ENCODE measurements around the gene TFF1.
"Not testable (repeated sequence)": the region's sequence is repeated elsewhere in the genome, so short reads cannot be mapped to it uniquely, and the experiment has no call there.

The TFF1 gene

GRCh38 chr21:42412636-42412933 lies 46.2 kb upstream of the TFF1 start:
- ChIA-PET POLR2A (ENCODE audit: low non-redundant PET) (no interaction called here), CTCF (interaction anchor here (0.6 kb wide), 1 partner anchor 244 kb away, joined by 3 read pairs; no protein-coding TSS in a partner anchor)
- TF ChIP-seq, protein P1, sequence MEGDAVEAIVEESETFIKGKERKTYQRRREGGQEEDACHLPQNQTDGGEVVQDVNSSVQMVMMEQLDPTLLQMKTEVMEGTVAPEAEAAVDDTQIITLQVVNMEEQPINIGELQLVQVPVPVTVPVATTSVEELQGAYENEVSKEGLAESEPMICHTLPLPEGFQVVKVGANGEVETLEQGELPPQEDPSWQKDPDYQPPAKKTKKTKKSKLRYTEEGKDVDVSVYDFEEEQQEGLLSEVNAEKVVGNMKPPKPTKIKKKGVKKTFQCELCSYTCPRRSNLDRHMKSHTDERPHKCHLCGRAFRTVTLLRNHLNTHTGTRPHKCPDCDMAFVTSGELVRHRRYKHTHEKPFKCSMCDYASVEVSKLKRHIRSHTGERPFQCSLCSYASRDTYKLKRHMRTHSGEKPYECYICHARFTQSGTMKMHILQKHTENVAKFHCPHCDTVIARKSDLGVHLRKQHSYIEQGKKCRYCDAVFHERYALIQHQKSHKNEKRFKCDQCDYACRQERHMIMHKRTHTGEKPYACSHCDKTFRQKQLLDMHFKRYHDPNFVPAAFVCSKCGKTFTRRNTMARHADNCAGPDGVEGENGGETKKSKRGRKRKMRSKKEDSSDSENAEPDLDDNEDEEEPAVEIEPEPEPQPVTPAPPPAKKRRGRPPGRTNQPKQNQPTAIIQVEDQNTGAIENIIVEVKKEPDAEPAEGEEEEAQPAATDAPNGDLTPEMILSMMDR (conservative IDR thresholded peaks at IDR 0.05; ENCODE audit: low read depth): no peak
- no peak for DNase-seq (ENCODE audit: low spot score)
- no peak overlapping the region for H3K27ac ChIP-seq

GRCh38 chr21:42411891-42412635 lies 45.7 kb upstream of the TFF1 start:
- POLR2A ChIA-PET (ENCODE audit: low non-redundant PET): no interaction called here
- TF ChIP-seq, protein P1 (conservative IDR thresholded peaks at IDR 0.05; ENCODE audit: low read depth): no peak
- H3K27ac ChIP-seq: no peak overlapping the region
- CTCF ChIA-PET: interaction anchor here (0.6 kb wide), 1 partner anchor 244 kb away, joined by 3 read pairs; no protein-coding TSS in a partner anchor
- no peak for DNase-seq (ENCODE audit: low spot score)

DNA sequence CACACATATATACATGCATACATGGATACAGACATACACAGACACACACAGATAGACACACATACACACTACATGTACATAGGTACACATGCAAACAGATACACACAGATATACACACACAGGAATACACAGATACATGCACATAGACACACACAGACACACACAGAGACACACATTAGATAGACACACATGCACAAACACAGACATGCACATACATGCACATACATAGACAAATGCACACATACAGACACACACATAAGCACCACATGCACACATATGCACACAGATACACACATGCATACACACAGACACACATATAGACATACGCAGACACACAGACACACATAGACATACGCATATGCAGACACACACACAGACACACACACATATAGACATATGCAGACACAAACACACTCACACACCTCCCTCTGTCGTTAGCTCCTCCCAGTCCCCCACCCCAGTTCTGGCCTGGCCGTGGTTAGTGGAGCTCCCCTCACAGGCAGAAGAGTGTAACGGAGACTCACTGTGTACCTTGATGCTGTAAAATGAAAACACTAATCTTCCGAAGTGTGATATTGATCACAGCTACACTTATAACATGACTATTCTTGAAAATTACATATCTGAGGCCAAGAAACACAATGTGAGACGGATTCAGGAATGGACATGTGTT lies 45.0 kb upstream of the TFF1 start:
- CTCF ChIA-PET: no interaction called here
- POLR2A ChIA-PET (ENCODE audit: low non-redundant PET): no interaction called here
- TF ChIP-seq, protein P1 (conservative IDR thresholded peaks at IDR 0.05; ENCODE audit: low read depth): no peak
- DNase-seq (ENCODE audit: low spot score): no peak
- no peak overlapping the region for H3K27ac ChIP-seq

DNA sequence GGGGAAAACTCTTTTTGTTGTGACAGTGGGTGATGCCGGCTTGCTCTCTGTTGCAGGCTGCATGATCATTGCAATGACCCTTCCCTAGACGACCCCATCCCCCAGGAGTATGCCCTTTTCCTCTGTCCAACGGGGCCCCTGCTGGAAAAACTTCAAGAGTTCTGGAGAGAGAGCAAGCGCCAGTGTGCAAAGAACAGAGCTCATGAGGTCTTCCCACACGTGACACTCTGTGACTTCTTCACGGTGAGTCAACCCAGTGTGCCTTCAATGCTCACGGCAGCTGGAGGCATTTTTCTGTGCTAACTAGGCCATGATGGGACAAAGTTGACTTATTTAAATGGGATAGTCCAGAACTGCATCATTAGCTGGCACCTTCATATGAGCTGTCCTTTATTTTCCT lies 43.0 kb upstream of the TFF1 start:
- POLR2A ChIA-PET (ENCODE audit: low non-redundant PET): no interaction called here
- no peak overlapping the region for H3K27ac ChIP-seq
- CTCF ChIA-PET: no interaction called here
- TF ChIP-seq, protein P1 (conservative IDR thresholded peaks at IDR 0.05; ENCODE audit: low read depth): no peak
- no peak for DNase-seq (ENCODE audit: low spot score)

DNA sequence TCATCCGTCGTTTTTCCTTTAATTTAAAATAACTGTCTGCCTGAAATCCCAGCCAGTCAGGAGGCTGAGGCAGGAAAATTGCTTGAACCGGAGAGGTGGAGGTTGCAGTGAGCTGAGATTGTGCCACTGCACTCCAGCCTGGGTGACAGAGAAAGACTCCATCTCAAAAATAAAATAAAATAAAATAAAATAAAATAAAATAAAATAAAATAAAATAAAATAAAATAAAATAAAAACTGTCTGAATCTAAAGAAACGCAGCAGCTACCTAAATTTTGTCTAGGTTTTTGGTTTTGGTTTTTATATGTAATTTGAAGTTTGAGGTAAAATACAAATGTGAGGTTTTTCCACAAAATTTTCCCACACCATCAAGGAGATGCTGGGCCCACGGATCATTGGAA lies 42.4 kb upstream of the TFF1 start:
- DNase-seq (ENCODE audit: low spot score); CTCF ChIA-PET; POLR2A ChIA-PET (ENCODE audit: low non-redundant PET); H3K27ac ChIP-seq: not testable (repeated sequence)

GRCh38 chr21:42407476-42407875 lies 41.1 kb upstream of the TFF1 start:
- ChIA-PET CTCF (no interaction called here), POLR2A (ENCODE audit: low non-redundant PET) (no interaction called here)
- no peak for DNase-seq (ENCODE audit: low spot score)
- no peak overlapping the region for H3K27ac ChIP-seq
- TF ChIP-seq, protein P1 (conservative IDR thresholded peaks at IDR 0.05; ENCODE audit: low read depth): no peak

GRCh38 chr21:42406866-42407265 lies 40.5 kb upstream of the TFF1 start:
- ChIA-PET CTCF (no interaction called here), POLR2A (ENCODE audit: low non-redundant PET) (no interaction called here)
- TF ChIP-seq, protein P1 (conservative IDR thresholded peaks at IDR 0.05; ENCODE audit: low read depth): no peak
- no peak for DNase-seq (ENCODE audit: low spot score)
- H3K27ac ChIP-seq: no peak overlapping the region
